IMR-90 (cell line): ENCODE measurements around the gene NXF1. TPM values are rescaled to one million over a fixed set of nuclear protein-coding genes. Genes with fewer than 3 reads are reported as not detected.
"Not testable (repeated sequence)": the region's sequence is repeated elsewhere in the genome, so short reads cannot be mapped to it uniquely, and the experiment has no call there.

Experiments
- ATAC-seq: fragments of 200-7000 bp; cut with Tn5 transposase; 2 replicates; pipeline ENCODE4 v1.9.1; 2020; ENCODE audit warnings: low read depth, mild to moderate bottlenecking, moderate library complexity
- BruUV-seq: library from RNA; stranded (reverse); fragments of 400-500 nt; replicated peaks from 2 replicates; lab custom pipeline; 2021; lab: Mats Ljungman, UMichigan
- CTCF ChIA-PET: fragments of 300-600 bp; formaldehyde crosslinking; extraction: SDS; loops from one replicate; lab custom pipeline; 2021; ENCODE audit warnings: antibody characterized with exemption; lab: Yijun Ruan, JAX
- POLR2A ChIA-PET: fragments of 300-600 bp; sonication (Branson Sonifier 250); formaldehyde crosslinking; loops from one replicate; lab custom pipeline; 2022; ENCODE audit warnings: antibody characterized with exemption; ENCODE audit not compliant: unreplicated experiment; lab: Charles Lee
- DNase-seq: peaks from one replicate; pipeline ENCODE4 v3.0.0; 2013
- H2AFZ ChIP-seq: replicated peaks from 2 replicates; pipeline ENCODE3; 2013; ENCODE audit warnings: low read length, mild to moderate bottlenecking; ENCODE audit not compliant: poor library complexity
- H2AK5ac ChIP-seq: 2 replicates; pipeline ENCODE4 v1.6.1; 2013; ENCODE audit warnings: low read depth, low read length, inconsistent platforms
- H2AK9ac ChIP-seq: replicated peaks from 2 replicates; pipeline ENCODE3; 2013; ENCODE audit warnings: mild to moderate bottlenecking, low read depth, low read length, moderate library complexity; ENCODE audit not compliant: poor library complexity
- H2BK120ac ChIP-seq: 2 replicates; pipeline ENCODE4 v1.6.1; 2013; ENCODE audit warnings: low read depth, low read length, inconsistent platforms
- H2BK15ac ChIP-seq: 3 replicates; pipeline ENCODE4 v1.6.1; 2013; ENCODE audit warnings: low read depth, low read length, inconsistent platforms
- H2BK20ac ChIP-seq: 2 replicates; pipeline ENCODE4 v1.6.1; 2013; ENCODE audit warnings: low read depth, mild to moderate bottlenecking, inconsistent platforms, low read length, moderate library complexity
- H2BK5ac ChIP-seq: 2 replicates; pipeline ENCODE4 v1.6.1; 2013; ENCODE audit warnings: mild to moderate bottlenecking, low read depth, low read length, inconsistent platforms; ENCODE audit not compliant: poor library complexity, severe bottlenecking
- H3K14ac ChIP-seq: replicated peaks from 2 replicates; pipeline ENCODE4 v1.6.1; 2013; ENCODE audit warnings: low read depth, low read length, inconsistent platforms
- H3K18ac ChIP-seq: 2 replicates; pipeline ENCODE4 v1.6.1; 2013; ENCODE audit warnings: low read depth, low read length, control low read depth
- H3K23ac ChIP-seq: 2 replicates; pipeline ENCODE4 v1.6.1; 2013; ENCODE audit warnings: low read depth, low read length, inconsistent platforms
- H3K27ac ChIP-seq: 2 replicates; pipeline ENCODE4 v1.5.1; 2013; ENCODE audit warnings: mild to moderate bottlenecking, control low read depth, low read length; ENCODE audit not compliant: insufficient read depth
- H3K27me3 ChIP-seq: 2 replicates; pipeline ENCODE4 v1.6.1; 2013; ENCODE audit warnings: low read length; ENCODE audit not compliant: control insufficient read depth, insufficient read depth
- H3K36me3 ChIP-seq: 2 replicates; pipeline ENCODE4 v1.6.1; 2013; ENCODE audit warnings: low read length, mixed read lengths; ENCODE audit not compliant: control insufficient read depth, insufficient read depth
- H3K4ac ChIP-seq: 2 replicates; pipeline ENCODE4 v1.6.1; 2013; ENCODE audit warnings: low read depth, low read length, inconsistent platforms
- H3K4me1 ChIP-seq: 2 replicates; pipeline ENCODE4 v1.6.1; 2013; ENCODE audit warnings: low read length, mixed read lengths; ENCODE audit not compliant: control insufficient read depth, insufficient read depth
- H3K4me2 ChIP-seq: 2 replicates; pipeline ENCODE4 v1.6.1; 2013; ENCODE audit warnings: low read depth, mild to moderate bottlenecking, control low read depth, low read length, moderate library complexity
- H3K4me3 ChIP-seq: 2 replicates; pipeline ENCODE4 v1.5.1; 2013; ENCODE audit warnings: low read depth, mild to moderate bottlenecking, control low read depth, low read length, moderate library complexity; ENCODE audit not compliant: insufficient read depth
- H3K56ac ChIP-seq: 2 replicates; pipeline ENCODE4 v1.6.1; 2013; ENCODE audit warnings: low read length, inconsistent platforms; ENCODE audit not compliant: insufficient read depth; ENCODE audit errors: extremely low read depth
- H3K79me1 ChIP-seq, 2 experiments: 2 replicates each; pipeline ENCODE4 v1.6.1; 2013; ENCODE audit warnings: low read length in 2 of 2, inconsistent platforms in 1 of 2, low read depth in 1 of 2
- H3K9ac ChIP-seq: 2 replicates; pipeline ENCODE4 v1.6.1; 2013; ENCODE audit warnings: low read depth, low read length, control low read depth
- H3K9me1 ChIP-seq: 2 replicates; pipeline ENCODE4 v1.6.1; 2013; ENCODE audit warnings: low read length, inconsistent platforms; ENCODE audit not compliant: insufficient read depth
- H3K9me3 ChIP-seq: 2 replicates; pipeline ENCODE4 v1.6.1; 2013; ENCODE audit warnings: low read length; ENCODE audit not compliant: control insufficient read depth, insufficient read depth
- H4K20me1 ChIP-seq: 2 replicates; pipeline ENCODE4 v1.6.1; 2013; ENCODE audit warnings: low read length, inconsistent platforms; ENCODE audit not compliant: insufficient read depth
- H4K5ac ChIP-seq: 2 replicates; pipeline ENCODE4 v1.6.1; 2013; ENCODE audit warnings: mild to moderate bottlenecking, low read depth, low read length, control low read depth
- H4K8ac ChIP-seq, 2 experiments: 2 replicates each; pipeline ENCODE4 v1.6.1; 2013; ENCODE audit warnings: low read depth in 2 of 2, low read length in 2 of 2, control low read depth in 1 of 2, inconsistent platforms in 1 of 2
- H4K91ac ChIP-seq: 2 replicates; pipeline ENCODE4 v1.6.1; 2013; ENCODE audit warnings: low read depth, low read length, inconsistent platforms; ENCODE audit not compliant: insufficient read depth
- BHLHE40 ChIP-seq: fragments of 150-350 bp; IDR thresholded peaks from 2 replicates; pipeline ENCODE4 v1.6.1; 2016; ENCODE audit warnings: mild to moderate bottlenecking, low read depth, low read length
- CEBPB ChIP-seq: IDR thresholded peaks from 2 replicates; pipeline ENCODE4 v1.6.1; 2012; ENCODE audit warnings: low read depth, low read length, improper control_type of control experiment
- CHD1 ChIP-seq: IDR thresholded peaks from 2 replicates; pipeline ENCODE4 v1.6.1; 2012; ENCODE audit warnings: low read depth, low read length, improper control_type of control experiment
- FOS ChIP-seq: fragments of 150-350 bp; IDR thresholded peaks from 2 replicates; pipeline ENCODE4 v1.6.1; 2016; ENCODE audit warnings: low read depth, low read length
- MAZ ChIP-seq: IDR thresholded peaks from 2 replicates; pipeline ENCODE4 v1.6.1; 2012; ENCODE audit warnings: low read depth, mild to moderate bottlenecking, low read length, improper control_type of control experiment, moderate library complexity, borderline replicate concordance
- MXI1 ChIP-seq: IDR thresholded peaks from 2 replicates; pipeline ENCODE4 v1.6.1; 2012; ENCODE audit warnings: low read depth, mild to moderate bottlenecking, low read length, moderate library complexity, borderline replicate concordance
- WGBS, 2 experiments: methylation state at CpG; one replicate each; pipeline versions ENCODE4 v1.1.5 to v1.1.7; 2013; ENCODE audit warnings: missing lambda C conversion rate in 2 of 2; ENCODE audit not compliant: insufficient read length in 1 of 2; ENCODE audit errors: extremely low coverage in 2 of 2; 5-methylcytosine and 5-hydroxymethylcytosine counted together
- dilution Hi-C: fragments of 300-500 bp; cut with HindIII; formaldehyde crosslinking; loops from one replicate; pipeline ENCODE4 v1.14.3; 2018; ENCODE audit warnings: low sequenced_read_pairs; ENCODE audit not compliant: unreplicated experiment
- in situ Hi-C: fragments of 300-500 bp; cut with MboI; formaldehyde crosslinking; loops from 3 replicates; pipeline ENCODE4 v1.14.3; 2019; ENCODE audit warnings: low sequenced_read_pairs, inconsistent platforms, mixed read lengths
- intact Hi-C: fragments of 100-400 bp; cut with micrococcal nuclease; formaldehyde crosslinking; loops from 2 replicates; pipeline ENCODE4 v1.10.0; 2022
- polyA plus RNA-seq, 3 experiments: library from polyadenylated mRNA; depleted of rRNA; stranded (reverse); fragments of >200 nt; gene quantifications; 2 replicates each; pipeline ENCODE4 v1.2.3, GENCODE V29; 2012; ENCODE audit warnings: low replicate concordance in 1 of 3
- total RNA-seq: library from RNA; depleted of rRNA; stranded (reverse); fragments of >200 nt; gene quantifications from 2 replicates; pipeline ENCODE4 v1.2.3, GENCODE V29; 2012

NXF1 gene
- total and polyA plus RNA-seq, 2 of the 4 experiments (the other 2 are of a cell fraction) = 26.3 to 97.4 TPM

GRCh38 chr11:62843466-62843865, 38.2 kb upstream of the NXF1 start:
- POLR2A ChIA-PET = interaction anchor here (0.8 kb wide), 1 partner anchor 53 kb away, joined by 3 read pairs; no protein-coding TSS in a partner anchor
- H3K27me3 ChIP-seq = no peaks in the 10 kb centered on the region

GRCh38 chr11:62842891-62843290, 37.7 kb upstream of the NXF1 start:
- H3K4me3 ChIP-seq, H3K56ac ChIP-seq, DNase-seq, H2BK120ac ChIP-seq, H2BK20ac ChIP-seq, intact Hi-C loops, H2AK9ac ChIP-seq, H3K4me1 ChIP-seq, BruUV-seq, in situ Hi-C loops, H2AK5ac ChIP-seq, H2AFZ ChIP-seq, H3K9me3 ChIP-seq, H3K27me3 ChIP-seq, H3K36me3 ChIP-seq, H3K9me1 ChIP-seq, dilution Hi-C loops, ATAC-seq, H4K20me1 ChIP-seq: not testable (repeated sequence)
- Histone ChIP-seq H4K8ac (peak overlapping the region; percentile 98 to 99), H4K5ac (peak overlapping the region; percentile 97), H3K79me1 (peaks cover under 1 to 11% of the 10 kb centered on the region in 2 experiments; a peak in 1 of 4 replicates), H2BK15ac (0 out of 3 replicates have a peak overlapping the region, but pooled peaks have one; percentile 93), H3K27ac (peak overlapping the region; percentile 97), H3K14ac (0 out of 2 replicates have a peak overlapping the region, but pooled peaks have one; percentile 92), H2BK5ac (peak overlapping the region; percentile 98), H3K18ac (peak overlapping the region; percentile 87), H3K4ac (peak overlapping the region; percentile 91; the same call in 1 of the 2 replicates), H4K91ac (0 out of 2 replicates have a peak overlapping the region, but pooled peaks have one; percentile 94), H3K23ac (peak overlapping the region; percentile 92; the same call in 1 of the 2 replicates), H3K9ac (peak overlapping the region; percentile 86), H3K4me2 (0 out of 2 replicates have a peak overlapping the region, but pooled peaks have one; percentile 81)
- POLR2A ChIA-PET = interaction anchor here (0.6 to 0.8 kb wide), 3 partner anchors 53 to 143 kb away, joined by 3 to 4 read pairs (median 3); no protein-coding TSS in a partner anchor
- WGBS, 2 experiments = no CpG with 5 or more reads among the region's 9 CpGs
- CTCF ChIA-PET = interaction anchor here (0.7 to 1.1 kb wide), 2 partner anchors 12 to 56 kb away, joined by 3 to 4 read pairs; no protein-coding TSS in a partner anchor

More at GRCh38 chr11:62843466-62843865, 38.2 kb upstream of the NXF1 start:
- Histone ChIP-seq H3K4me3 (no peak overlapping the region), H2AK5ac (no peak overlapping the region), H3K9me3 (no peaks in the 10 kb centered on the region), H4K91ac (no peak overlapping the region), H2BK5ac (no peak overlapping the region), H3K4me2 (no peak overlapping the region), H2BK20ac (no peak overlapping the region), H4K8ac (peak overlapping the region in 1 of 2 experiments; percentile 66; a peak in 2 of 4 replicates), H2AFZ (peak overlapping the region; percentile 1), H3K9me1 (no peaks in the 10 kb centered on the region), H3K14ac (no peak overlapping the region), H2BK120ac (no peak overlapping the region), H3K79me1 (peaks cover 0 to 7% of the 10 kb centered on the region in 2 experiments; a peak in 1 of 4 replicates), H3K36me3 (no peaks in the 10 kb centered on the region), H2BK15ac (no peak overlapping the region), H3K56ac (no peak overlapping the region), H3K4me1 (peaks cover 8% of the 10 kb centered on the region), H3K4ac (no peak overlapping the region), H4K20me1 (no peaks in the 10 kb centered on the region; the same call in none of the 2 replicates), H3K27ac (no peak overlapping the region), H3K9ac (no peak overlapping the region), H2AK9ac (no peak overlapping the region), H4K5ac (no peak overlapping the region), H3K18ac (no peak overlapping the region), H3K23ac (no peak overlapping the region)
- no TSS peak for BruUV-seq
- ATAC-seq (no peak), DNase-seq (peak; percentile 46)
- in situ Hi-C loops (no loop called here), dilution Hi-C loops (no loop called here), intact Hi-C loops (no loop called here)
- 86% methylated on average over 2 of the region's 3 CpGs; no CpG with 5 or more reads in 1 of the 2 experiments for WGBS, 2 experiments
- TF ChIP-seq CEBPB (peak; percentile 47; the same call in 1 of the 2 replicates), FOS (no peak), CHD1 (no peak), MAZ (no peak), MXI1 (no peak), BHLHE40 (no peak)
- CTCF ChIA-PET = interaction anchor here (1.1 kb wide), 1 partner anchor 57 kb away, joined by 4 read pairs; no protein-coding TSS in a partner anchor
